Iris pigment epithelial cell (primary cell): ENCODE results near the gene EPSTI1.
"Not testable (repeated sequence)": the region's sequence is repeated elsewhere in the genome, so short reads cannot be mapped to it uniquely, and the experiment has no call there.

Experiments used
- DNase-seq: peaks from one replicate; pipeline ENCODE4 v3.0.0-alpha.2; 2011; ENCODE audit warnings: low read depth

EPSTI1 gene

DNA sequence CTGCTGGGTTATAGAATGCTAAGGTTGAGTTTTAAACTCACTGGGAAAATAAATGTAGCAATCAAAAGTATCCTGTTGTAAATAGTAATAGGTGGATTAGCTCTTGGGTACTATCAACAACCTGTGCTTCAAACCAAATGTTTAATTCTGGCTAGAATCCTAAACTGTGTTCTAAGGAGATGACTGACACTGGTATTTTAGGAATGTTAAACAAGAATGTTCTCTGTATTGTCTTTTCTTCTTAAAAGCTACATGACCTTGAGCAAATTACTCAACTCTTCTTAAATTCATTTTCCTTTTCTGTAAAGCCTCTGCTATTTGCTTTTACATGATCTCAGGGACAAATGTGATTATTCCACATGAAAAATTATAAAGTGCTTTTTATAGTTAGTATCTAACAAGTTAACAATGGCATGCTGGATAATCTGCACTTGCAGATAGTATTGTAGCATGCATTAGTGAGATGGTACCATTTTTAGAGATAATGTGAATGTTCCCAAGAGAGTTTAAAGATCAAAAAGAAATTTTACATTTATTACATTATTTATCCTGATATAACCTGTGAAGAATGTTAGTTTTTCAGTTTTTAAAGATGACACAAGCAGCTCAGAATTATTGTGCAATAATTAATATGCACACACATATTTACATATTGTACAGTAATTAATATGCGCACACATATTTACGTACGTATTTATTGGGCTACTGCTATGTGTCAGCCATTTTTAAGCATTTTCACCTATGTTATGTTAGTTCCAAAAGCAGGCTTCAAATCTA lies 13.6 kb upstream of the EPSTI1 start:
- DNase-seq, result peak; percentile 84

DNA sequence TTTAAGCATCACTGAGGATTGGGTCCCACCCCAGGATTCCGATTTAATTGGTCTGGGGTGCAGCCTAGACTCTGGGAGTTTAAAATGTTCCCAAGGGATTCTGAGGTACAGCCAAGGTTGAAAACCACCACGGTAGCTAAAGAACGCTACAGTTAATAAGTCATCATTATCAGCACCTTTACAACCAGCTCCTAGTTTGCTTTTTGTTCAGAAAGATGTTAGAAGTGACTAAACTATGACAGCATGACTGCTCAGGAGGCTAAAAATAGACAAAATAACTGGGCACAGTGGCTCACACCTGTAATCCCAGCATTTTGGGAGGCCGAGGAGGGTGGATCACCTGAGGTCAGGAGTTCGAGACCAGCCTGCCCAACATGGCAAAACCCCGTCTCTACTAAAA lies 11.7 kb upstream of the EPSTI1 start:
- no peak for DNase-seq

DNA sequence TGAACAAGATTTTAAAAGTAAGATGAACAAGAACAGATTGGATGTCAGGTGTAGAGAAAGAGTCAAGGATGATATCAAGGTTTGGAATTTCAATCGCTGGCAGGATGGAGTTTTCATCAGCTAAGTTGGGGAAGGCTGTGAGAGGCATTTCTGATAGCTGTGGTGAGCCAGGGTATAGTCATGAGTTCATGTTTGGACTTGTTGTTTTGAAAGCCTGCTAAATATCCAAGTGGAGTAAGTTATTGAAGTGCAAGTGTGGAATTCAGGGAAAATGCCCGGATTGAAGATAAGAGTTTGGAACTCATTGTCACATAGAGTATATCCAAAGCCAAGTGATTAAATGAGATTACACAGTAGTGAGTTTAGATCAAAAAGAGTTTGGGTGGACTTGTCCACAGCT lies 11.0 kb upstream of the EPSTI1 start:
- peak; percentile 38 for DNase-seq

DNA sequence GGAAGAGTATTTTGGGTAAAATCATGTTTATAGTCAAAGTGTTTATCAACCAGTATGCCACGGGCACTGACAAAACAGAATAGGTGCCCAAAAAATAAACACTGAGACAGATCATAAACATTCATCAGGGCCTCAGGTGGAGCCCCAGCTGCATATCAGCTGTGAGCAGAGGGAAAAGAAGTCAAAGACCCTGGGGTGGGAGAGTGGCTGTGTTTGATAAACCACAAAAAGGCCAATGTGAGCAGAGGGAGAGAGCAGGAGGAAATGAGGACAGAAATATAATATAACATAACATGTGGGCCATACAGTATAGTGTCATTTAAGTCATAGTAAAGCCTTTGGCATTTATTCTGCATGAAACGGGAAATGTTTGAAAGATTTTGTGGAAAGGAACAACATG lies 10.0 kb upstream of the EPSTI1 start:
- DNase-seq, result no peak

DNA sequence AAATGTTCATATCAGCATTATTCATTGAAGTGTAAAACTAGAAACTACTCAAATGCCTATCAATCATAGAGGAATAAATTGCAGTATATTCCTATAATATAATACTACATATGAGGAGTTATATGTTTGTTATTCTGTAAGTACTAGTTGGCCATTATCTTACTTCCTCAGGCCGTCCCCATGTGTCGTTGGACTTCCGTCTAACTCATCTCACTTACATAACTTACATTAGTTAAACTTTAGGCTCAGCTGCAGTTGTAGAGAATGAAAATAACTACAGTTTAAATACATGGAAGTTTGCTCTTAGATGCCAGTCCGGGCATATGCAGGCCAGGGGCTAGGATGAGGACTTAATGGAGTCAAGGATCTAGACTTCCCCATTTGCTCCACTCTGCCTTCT lies 8.6 kb upstream of the EPSTI1 start:
- DNase-seq, result no peak

DNA sequence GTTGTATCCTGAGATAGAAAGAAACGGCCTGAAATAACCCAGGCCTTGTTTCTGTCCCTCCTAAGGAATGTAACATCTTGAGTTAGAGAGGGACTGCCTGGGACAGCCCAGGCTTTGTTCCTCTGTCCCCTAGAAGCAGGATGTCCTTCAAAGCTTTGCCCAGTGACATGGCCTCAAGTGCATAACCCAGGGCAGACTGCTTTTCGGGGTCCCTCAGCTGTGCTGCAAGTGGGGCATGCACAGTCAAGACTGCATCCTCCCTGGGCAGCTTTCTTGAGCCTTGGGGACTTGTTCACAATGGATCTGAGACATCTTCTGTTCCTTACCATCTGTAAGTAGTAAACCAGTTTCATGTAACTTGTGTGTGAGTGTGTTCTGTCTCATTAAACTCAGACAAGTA lies 7.5 kb upstream of the EPSTI1 start:
- DNase-seq, result no peak

DNA sequence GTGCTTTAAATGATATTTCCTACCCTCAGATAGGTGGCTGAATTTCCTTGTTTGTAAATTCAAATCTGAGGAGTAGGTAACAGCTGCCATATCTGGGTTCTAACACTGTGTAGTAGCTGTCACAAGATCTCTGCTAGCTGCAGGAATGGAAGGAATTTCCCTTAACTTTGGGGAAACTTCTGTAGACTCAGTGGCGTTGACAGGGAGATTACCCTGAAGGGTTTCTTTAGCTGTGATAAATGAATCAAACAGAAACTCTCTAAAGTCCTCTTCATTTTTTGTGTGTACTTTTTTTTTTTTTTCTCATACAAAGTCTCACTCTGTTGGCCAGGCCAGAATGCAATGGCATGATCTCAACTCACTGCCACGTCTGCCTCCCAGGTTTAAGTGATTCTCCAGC lies 5.3 kb upstream of the EPSTI1 start:
- peak; percentile 76 for DNase-seq

DNA sequence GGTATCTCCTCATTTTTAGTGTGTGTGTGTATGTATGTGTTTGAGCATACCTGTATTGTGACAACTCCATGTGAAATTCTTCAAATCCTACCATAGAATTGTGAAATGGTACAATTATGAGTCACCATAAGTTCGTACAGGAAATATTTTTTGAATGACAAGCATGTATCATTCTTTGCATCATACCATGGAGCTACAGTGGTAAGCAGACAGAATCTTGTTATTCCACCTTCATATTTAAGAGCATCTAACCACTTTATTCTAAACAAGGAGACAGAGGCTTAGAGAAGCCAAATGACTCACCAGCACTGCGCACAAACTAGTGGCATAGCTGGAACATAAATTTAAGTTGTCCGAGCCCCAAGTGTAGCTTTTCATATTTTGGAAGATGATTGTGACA lies 4.5 kb upstream of the EPSTI1 start:
- peak; percentile 97 for DNase-seq

DNA sequence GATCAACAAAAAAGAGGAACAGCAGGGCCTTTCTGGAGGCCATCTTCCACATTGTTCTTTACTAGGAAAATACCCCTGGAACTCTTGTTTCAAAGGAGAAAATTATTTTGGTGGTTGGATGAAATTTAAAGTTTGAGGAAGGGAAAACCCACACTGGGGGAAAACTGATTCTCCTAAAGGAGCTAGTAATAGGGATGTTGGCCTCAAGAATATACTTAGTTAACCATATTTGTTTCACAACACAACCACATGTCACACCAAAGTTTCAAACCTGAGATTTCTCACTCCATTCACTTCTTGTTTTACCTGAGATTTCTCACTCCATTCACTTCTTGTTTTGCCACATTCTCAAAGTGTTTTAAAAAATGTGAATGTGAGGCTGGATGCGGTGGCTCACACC lies 2.8 kb upstream of the EPSTI1 start:
- DNase-seq, result no peak

DNA sequence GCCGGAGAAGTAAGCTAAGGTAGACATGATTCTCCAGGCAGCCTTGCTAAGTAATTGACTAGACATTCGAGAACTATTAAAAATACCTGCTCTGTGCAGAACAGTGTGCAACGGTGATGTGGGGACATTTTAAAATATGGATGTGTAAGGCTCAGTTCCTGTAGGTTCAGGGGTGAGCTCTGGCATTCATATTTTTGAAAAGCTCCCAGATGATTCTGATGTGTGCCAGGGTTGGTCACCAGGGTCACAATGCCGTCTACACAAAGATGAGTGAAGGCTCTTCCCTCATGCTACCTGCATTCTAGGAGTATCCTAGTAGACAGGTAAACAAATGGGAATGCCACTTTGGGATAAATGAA lies 702 bp upstream of the EPSTI1 start:
- no peak for DNase-seq

DNA sequence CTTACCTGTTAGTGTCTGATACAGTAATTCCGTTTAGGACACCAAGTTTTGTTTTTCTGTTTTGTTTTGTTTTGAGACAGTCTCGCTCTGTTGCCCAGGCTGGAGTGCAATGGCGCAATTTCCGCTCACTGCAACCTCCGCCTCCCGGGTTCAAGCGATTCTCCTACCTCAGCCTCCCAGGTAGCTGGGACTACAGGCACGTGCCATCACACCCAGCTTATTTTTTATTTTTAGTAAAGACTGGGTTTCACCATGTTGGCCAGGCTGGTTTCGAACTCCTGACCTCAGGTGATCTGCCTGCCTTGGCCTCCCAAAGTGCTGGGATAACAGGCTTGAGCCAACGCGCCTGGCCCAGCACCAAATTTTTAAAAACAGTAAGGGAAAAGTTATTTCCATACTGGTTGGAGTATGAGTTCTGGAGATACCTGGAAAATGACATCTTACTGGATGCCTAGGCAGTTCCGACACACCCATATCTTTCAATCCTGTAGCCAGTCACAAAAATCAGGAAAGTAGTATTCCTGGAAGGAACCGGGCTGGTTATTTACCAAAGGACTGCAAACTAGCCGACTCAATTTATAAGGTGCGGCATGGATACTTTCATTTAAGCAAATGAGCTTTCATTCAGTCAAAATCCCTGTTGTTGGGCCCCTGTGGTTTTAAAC lies 676 bp downstream of the EPSTI1 start:
- DNase-seq, result not testable (repeated sequence)

DNA sequence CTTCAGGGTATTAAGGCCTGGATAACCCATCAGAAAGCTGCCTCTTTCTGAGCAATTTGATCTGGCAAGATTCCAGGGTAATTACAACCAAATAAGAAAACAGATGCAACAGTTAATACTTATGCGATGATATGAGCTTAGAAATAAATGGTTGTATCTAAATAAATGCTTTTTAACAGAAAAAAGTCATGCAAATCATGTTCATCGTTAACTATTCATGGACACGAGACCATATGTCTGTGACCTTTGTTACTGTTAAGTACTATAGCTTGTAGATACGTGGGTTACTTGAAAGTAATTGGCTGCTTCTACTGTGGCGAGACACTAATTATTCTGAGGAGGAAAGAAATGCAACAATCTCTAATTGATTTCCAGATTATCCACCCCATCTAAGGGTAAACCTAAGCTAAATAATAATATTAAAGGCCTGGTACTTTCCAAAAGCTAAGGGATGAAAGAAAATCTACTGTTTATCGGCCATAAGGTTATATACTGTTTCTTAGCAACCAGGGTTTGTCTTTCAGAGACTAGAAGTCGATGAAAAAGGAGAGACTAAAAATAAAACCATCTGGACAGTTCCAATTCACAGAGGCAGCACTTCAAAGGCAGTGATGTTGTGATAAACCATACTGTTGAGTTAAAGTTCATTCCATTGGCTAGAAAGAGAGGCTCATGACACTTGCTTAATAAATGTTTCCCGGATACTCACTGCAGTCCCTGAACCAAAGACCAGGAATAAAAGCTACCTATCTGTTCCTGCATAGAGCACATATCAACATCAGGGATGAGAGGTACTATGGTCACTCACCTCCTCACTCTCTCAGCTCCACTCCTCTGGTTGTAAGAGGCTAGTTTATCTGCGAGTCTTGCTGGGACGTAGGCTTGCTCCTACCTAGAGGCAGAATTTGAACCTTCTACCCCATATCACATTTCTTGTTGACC lies 1.5 kb downstream of the EPSTI1 start:
- DNase-seq, result peak; percentile 76

DNA sequence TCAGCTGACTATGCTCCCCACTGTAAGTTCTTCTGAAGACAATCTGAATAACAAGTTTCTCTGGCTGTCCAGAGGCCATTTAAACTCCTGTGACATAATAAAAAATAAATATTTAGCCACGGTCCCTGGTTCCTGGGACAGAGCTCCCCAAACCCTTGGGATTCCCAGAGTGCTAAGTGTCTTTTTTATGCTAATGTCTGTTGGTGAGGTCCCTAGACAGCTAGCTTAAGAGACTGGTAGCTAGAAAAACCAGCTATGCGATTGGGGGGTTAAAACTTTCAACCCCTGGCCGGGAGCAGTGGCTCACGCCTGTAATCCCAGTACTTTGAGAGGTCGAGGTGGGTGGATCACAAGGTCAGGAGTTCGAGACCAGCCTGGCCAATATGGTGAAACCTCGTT lies 5.9 kb downstream of the EPSTI1 start:
- DNase-seq, result no peak

DNA sequence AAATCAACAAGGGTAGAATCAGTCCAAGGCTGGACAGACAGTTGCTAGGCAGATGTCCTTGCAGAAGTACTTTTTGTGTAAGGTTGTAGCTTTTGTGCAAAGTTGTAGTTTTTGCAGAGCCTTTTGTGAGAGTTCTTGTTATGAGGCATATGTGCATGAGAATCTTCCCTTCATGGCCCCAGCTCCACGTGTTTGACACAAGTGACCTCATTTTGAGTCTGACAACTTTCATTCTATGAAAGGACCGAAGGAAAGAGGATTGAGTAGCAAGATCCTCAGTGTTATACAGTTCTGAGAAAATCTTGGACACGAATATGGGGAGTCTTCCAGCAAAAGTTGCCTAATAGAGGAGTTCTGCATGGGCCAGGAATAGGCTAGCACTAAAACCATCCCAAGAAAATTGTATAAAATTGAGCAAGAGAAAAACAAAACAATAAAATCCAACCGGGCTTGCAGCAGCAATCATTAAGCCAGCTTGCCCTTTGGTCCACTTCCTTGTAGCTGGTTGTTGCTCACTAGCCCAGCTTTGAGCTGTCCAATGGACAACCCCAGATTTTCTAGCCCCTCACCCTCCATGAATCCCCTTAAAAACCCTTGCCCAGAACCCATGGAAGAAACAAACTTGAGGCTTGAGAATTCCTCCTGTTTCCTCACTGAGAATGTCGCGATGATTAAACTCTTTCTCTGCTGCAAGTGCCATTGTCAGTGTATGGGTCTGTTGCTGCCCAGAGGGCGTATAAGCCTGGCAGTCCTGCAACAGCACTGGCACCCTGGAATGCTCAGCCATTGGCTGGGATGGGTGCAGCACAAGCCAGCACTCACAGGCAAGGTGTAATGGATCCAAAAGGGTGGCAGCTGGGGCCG lies 6.5 kb downstream of the EPSTI1 start:
- DNase-seq, result no peak

DNA sequence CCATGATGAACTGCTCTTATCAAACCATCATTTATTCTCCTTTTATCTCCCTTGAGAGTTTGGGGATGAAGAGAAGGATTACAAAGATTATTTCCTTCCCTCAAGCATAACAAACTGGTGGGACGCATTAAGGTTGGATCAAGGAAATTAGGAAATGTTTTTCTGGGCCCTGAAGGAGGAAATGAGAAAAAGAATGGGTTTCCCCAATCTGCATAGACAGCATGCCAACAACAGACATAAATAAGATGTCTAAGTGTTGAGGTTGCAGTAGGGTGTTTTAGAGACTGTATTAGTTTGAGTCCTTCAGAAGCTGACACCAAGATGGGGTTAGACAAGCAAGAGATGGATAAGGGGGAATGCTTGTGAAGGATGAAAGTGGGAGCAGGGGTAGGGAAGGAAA lies 7.3 kb downstream of the EPSTI1 start:
- DNase-seq, result no peak

DNA sequence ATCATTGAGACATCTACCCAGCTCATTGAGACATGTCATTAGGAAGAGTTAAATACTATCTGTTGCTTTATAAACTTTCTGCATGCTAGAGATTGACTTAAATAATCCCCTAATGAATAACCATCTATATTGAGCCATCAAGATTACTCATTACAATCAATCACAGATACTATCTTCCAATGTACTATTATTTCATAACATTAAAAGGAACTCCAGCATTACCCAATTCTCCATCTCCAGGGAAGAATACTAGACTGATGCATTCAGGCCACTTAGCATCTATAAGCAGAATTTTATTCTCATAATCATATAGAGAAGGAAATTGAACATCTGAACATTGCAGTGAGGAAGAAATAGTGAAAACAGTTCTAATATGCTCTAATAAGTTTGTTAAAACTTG lies 8.0 kb downstream of the EPSTI1 start:
- DNase-seq, result no peak

DNA sequence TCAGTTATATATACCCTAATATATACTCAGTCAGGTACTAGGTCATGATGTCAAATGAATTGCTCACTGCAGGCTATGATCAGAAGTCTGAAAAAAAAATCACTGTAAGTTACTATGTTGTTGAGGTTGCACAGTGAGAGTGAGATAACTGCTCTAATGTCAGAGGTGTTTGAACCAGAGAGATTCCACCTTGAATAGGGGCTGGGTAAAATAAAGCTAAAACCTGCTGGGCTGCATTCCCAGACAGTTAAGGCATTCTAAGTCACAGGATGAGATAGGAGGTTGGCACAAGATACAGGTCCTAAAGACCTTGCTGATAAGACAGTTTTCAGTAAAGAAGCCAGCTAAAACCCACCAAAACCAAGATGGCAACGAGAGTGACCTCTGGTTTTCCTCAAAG lies 10.2 kb downstream of the EPSTI1 start:
- DNase-seq, result no peak

DNA sequence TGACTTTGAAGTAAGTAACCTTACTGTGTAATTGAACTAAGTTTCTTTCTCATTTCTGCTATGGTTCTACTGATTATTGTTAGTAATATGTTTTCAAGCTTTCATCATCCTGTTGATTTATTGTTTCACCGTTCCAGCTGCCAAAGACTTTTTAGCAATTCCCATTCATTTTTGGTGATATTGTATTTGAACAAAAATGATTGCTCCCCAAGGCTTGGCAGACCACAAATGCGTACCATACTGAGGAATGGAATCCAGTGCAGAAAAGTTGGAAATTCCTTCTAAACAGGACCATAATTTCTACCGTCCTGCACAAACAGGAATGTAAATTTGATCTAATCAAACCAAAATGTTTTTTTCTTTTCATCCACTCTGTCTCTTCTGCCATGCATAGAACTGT lies 10.7 kb downstream of the EPSTI1 start:
- DNase-seq, result no peak

DNA sequence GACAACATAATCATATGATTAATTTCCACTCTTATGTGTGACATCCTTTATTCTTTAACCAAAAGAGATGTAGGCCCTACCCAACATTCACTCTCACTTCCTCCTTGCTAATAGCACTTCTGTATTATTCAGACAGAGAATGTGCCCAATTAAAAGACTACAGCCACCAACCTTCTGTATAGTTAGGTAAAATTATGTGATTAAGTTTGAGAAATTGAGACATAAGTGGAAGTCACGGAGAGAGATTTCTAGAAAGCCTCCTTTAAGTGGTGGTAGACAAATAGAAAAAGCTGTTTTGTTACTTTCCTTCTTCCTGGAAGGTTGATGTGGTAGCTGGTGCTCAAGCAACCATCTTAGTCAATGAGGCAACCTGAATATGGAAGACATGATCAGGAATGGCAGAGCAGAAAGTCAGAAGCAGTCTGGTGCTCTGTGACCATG lies 14.8 kb downstream of the EPSTI1 start:
- DNase-seq, result no peak

DNA sequence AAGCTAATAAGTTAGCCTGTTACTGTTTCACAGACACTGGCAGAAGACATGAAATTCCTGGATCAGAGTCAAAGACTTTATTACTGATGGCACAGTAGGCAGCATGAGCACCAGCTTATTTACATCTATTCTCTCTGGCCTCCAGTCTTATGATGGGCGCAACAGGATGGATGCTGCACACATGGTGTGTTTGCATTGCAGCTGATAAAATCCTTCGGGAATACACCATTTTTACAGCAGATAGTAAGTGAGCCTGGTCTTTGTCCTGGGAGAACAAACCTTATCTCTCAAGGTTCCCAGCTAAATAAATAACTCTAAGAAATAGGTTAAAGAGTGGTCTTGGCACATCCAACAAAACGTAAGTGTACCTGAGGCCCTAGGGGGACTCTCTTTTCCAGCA lies 16.0 kb downstream of the EPSTI1 start:
- no peak for DNase-seq

DNA sequence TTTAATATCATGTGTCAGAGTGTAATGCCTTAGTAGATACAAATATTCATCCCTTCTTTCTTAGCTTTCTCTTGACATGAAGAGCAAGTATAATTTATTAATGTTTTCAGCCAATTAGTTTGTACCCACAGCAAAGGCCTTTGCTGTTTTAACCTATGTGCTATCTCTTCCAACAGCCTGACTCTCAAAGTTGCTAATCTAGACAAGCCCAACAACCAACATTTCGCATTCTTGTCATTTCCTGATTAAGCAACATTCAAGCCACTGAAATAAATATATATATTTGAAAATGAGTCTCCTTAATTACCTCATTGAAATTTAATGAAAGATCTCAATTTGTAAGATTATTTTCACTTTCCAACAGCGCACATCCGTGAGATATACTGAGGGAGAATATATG lies 18.5 kb downstream of the EPSTI1 start:
- DNase-seq, result peak; percentile 69
